Mesendoderm (in vitro differentiated cells): ENCODE results near the gene RNF113B. TPM values are rescaled to one million over a fixed set of nuclear protein-coding genes. Genes with fewer than 3 reads are reported as not detected.

ENCODE experiments used
- DNase-seq: peaks from one replicate; pipeline ENCODE4 v3.0.0; 2013
- H2AK5ac ChIP-seq: 2 replicates; pipeline ENCODE4 v1.6.1; 2013; ENCODE audit warnings: low read length, inconsistent platforms
- H2BK120ac ChIP-seq: 2 replicates; pipeline ENCODE4 v1.6.1; 2013; ENCODE audit warnings: low read depth, mild to moderate bottlenecking, low read length, moderate library complexity, mixed read lengths
- H2BK15ac ChIP-seq: replicated peaks from 2 replicates; pipeline ENCODE4 v1.6.1; 2013; ENCODE audit warnings: low read depth, mild to moderate bottlenecking, moderate library complexity
- H2BK5ac ChIP-seq: 2 replicates; pipeline ENCODE4 v1.6.1; 2013; ENCODE audit warnings: low read length, inconsistent platforms
- H3K18ac ChIP-seq: 2 replicates; pipeline ENCODE4 v1.6.1; 2013; ENCODE audit warnings: mild to moderate bottlenecking, low read length, mixed read lengths
- H3K23ac ChIP-seq: one replicate; pipeline ENCODE4 v1.6.1; 2013; ENCODE audit warnings: low read length
- H3K27ac ChIP-seq: 2 replicates; pipeline ENCODE4 v1.5.1; 2013; ENCODE audit warnings: low read depth, mild to moderate bottlenecking, inconsistent platforms, low read length, moderate library complexity
- H3K27me3 ChIP-seq: 2 replicates; pipeline ENCODE4 v1.6.1; 2013; ENCODE audit warnings: low read length, control low read depth, mild to moderate bottlenecking, inconsistent platforms; ENCODE audit not compliant: insufficient read depth, poor library complexity
- H3K36me3 ChIP-seq: 2 replicates; pipeline ENCODE4 v1.6.1; 2013; ENCODE audit warnings: low read length, inconsistent platforms; ENCODE audit not compliant: control insufficient read depth, insufficient read depth
- H3K4ac ChIP-seq: one replicate; pipeline ENCODE4 v1.6.1; 2013; ENCODE audit warnings: low read depth, mild to moderate bottlenecking, low read length, moderate library complexity
- H3K4me1 ChIP-seq: 2 replicates; pipeline ENCODE4 v1.6.1; 2013; ENCODE audit warnings: low read depth, low read length, inconsistent platforms; ENCODE audit not compliant: control insufficient read depth
- H3K4me2 ChIP-seq: 2 replicates; pipeline ENCODE4 v1.6.1; 2013; ENCODE audit warnings: low read length
- H3K4me3 ChIP-seq: 2 replicates; pipeline ENCODE4 v1.5.1; 2013; ENCODE audit warnings: mild to moderate bottlenecking, low read length
- H3K56ac ChIP-seq: one replicate; pipeline ENCODE4 v1.6.1; 2013; ENCODE audit warnings: low read length
- H3K79me1 ChIP-seq: 2 replicates; pipeline ENCODE4 v1.6.1; 2013; ENCODE audit warnings: low read length, inconsistent platforms
- H3K79me2 ChIP-seq: 2 replicates; pipeline ENCODE4 v1.6.1; 2013; ENCODE audit warnings: mild to moderate bottlenecking, low read length; ENCODE audit not compliant: control insufficient read depth, insufficient read depth
- H3K9ac ChIP-seq: 2 replicates; pipeline ENCODE4 v1.6.1; 2013; ENCODE audit warnings: low read length, inconsistent platforms
- H4K5ac ChIP-seq: one replicate; pipeline ENCODE4 v1.6.1; 2013; ENCODE audit warnings: low read length
- H4K8ac ChIP-seq: one replicate; pipeline ENCODE4 v1.6.1; 2013; ENCODE audit warnings: low read depth, mild to moderate bottlenecking, control low read depth, low read length, moderate library complexity
- WGBS: extraction: QIAGEN DNeasy Blood & Tissue Kit; methylation state at CpG from one replicate; pipeline ENCODE4 v1.1.7; 2013; ENCODE audit warnings: low lambda C conversion rate, missing lambda C conversion rate; ENCODE audit not compliant: insufficient coverage; ENCODE audit errors: extremely low coverage; 5-methylcytosine and 5-hydroxymethylcytosine counted together
- polyA plus RNA-seq, 2 experiments: library from polyadenylated mRNA; stranded (reverse); fragments of 200-250 nt; gene quantifications; one replicate each; pipeline ENCODE4 v1.2.3, GENCODE V29; 2013

Gene RNF113B
- polyA plus RNA-seq (2013, experiment 1 of 2): not detected
- not detected for polyA plus RNA-seq (2013, experiment 2 of 2)

GRCh38 chr13:98176777-98177608 is at the start of gene RNF113B:
Gene RNF113B (minus strand): TSS chr13:98177269. CDS start chr13:98177236, 33 bp downstream.
- no peaks in the 10 kb centered on the region for H3K27me3 ChIP-seq
- DNase-seq: no peak
- peaks cover 29% of the 10 kb centered on the region for H3K4me1 ChIP-seq
- H3K56ac ChIP-seq: no peak within 1 kb of the TSS
- H3K9ac ChIP-seq: no peak within 1 kb of the TSS
- H3K23ac ChIP-seq: peak within 1 kb of the TSS; percentile 30
- H4K8ac ChIP-seq: no peak within 1 kb of the TSS
- H2BK120ac ChIP-seq: no peak within 1 kb of the TSS
- no CpG with 5 or more reads among the region's 58 CpGs for WGBS
- peaks cover 55% of the 10 kb centered on the region for H3K79me2 ChIP-seq
- H3K4me3 ChIP-seq: no peak within 1 kb of the TSS
- no peak within 1 kb of the TSS for H3K18ac ChIP-seq
- H3K4me2 ChIP-seq: no peak within 1 kb of the TSS
- no peaks in the 10 kb centered on the region for H3K36me3 ChIP-seq
- peak within 1 kb of the TSS; percentile 17 for H3K27ac ChIP-seq
- peaks cover 28% of the 10 kb centered on the region for H3K79me1 ChIP-seq
- no peak within 1 kb of the TSS for H2AK5ac ChIP-seq
- no peak within 1 kb of the TSS for H3K4ac ChIP-seq
- no peak within 1 kb of the TSS for H4K5ac ChIP-seq
- H2BK15ac ChIP-seq: no peak within 1 kb of the TSS
- H2BK5ac ChIP-seq: no peak within 1 kb of the TSS

DNA sequence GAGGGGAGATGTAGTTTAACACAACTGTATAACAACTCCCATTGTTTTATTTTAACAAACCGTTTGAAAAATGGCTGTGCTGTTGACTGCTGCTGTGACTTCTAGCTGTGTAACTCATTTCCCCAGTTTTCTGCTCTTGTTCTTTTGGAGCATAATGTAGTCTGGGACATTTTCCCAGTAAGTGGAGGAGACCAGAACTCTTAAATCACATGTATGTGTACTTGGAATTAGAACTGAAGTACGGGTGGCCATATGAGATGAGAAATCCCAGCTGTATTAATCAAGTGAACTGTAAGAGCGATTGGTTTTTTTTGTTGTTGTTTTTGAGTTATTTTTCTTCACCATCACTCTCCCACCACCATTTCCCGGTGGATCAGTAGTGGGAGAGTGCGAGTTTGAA is 49.4 kb upstream of the RNF113B start:
- no peak overlapping the region for H4K5ac ChIP-seq
- H3K27me3 ChIP-seq: no peaks in the 10 kb centered on the region
- H3K56ac ChIP-seq: no peak overlapping the region
- H3K79me2 ChIP-seq: peaks cover 2% of the 10 kb centered on the region
- no peak overlapping the region for H2BK120ac ChIP-seq
- H2BK5ac ChIP-seq: no peak overlapping the region
- H3K23ac ChIP-seq: no peak overlapping the region
- no peak overlapping the region for H3K27ac ChIP-seq
- no peak overlapping the region for H2BK15ac ChIP-seq
- H4K8ac ChIP-seq: no peak overlapping the region
- no peak overlapping the region for H3K4me3 ChIP-seq
- no peak overlapping the region for H3K4ac ChIP-seq
- no peak overlapping the region for H3K4me2 ChIP-seq
- H3K9ac ChIP-seq: no peak overlapping the region
- H2AK5ac ChIP-seq: no peak overlapping the region
- WGBS: no CpG with 5 or more reads among the region's 5 CpGs
- H3K4me1 ChIP-seq: no peaks in the 10 kb centered on the region
- no peak for DNase-seq
- no peak overlapping the region for H3K18ac ChIP-seq
- H3K36me3 ChIP-seq: no peaks in the 10 kb centered on the region
- H3K79me1 ChIP-seq: peaks cover 14% of the 10 kb centered on the region

- Histone ChIP-seq H2BK5ac (no peak overlapping the region), H3K27me3 (no peaks in the 10 kb centered on the region), H3K4me3 (no peak overlapping the region), H3K79me2 (peaks cover 6% of the 10 kb centered on the region), H3K23ac (no peak overlapping the region), H3K4me2 (no peak overlapping the region), H3K36me3 (no peaks in the 10 kb centered on the region), H3K4ac (no peak overlapping the region), H2AK5ac (no peak overlapping the region), H3K18ac (no peak overlapping the region), H3K79me1 (peaks cover 17% of the 10 kb centered on the region), H4K8ac (no peak overlapping the region), H3K56ac (no peak overlapping the region), H3K4me1 (no peaks in the 10 kb centered on the region), H4K5ac (no peak overlapping the region), H3K27ac (no peak overlapping the region), H3K9ac (no peak overlapping the region), H2BK120ac (no peak overlapping the region), H2BK15ac (no peak overlapping the region)
- no peak for DNase-seq
- WGBS: no CpG with 5 or more reads among the region's 20 CpGs
Measured at GRCh38 chr13:98225036-98225940, 48.2 kb upstream of the RNF113B start.

GRCh38 chr13:98224557-98224956 is 47.5 kb upstream of the RNF113B start:
- WGBS: no CpG with 5 or more reads among the region's 5 CpGs
- H4K5ac ChIP-seq: no peak overlapping the region
- no peak overlapping the region for H3K18ac ChIP-seq
- no peak overlapping the region for H2AK5ac ChIP-seq
- no peak overlapping the region for H2BK120ac ChIP-seq
- no peak overlapping the region for H2BK5ac ChIP-seq
- peaks cover 17% of the 10 kb centered on the region for H3K79me1 ChIP-seq
- no peak overlapping the region for H3K9ac ChIP-seq
- H2BK15ac ChIP-seq: no peak overlapping the region
- no peak overlapping the region for H3K4ac ChIP-seq
- H3K79me2 ChIP-seq: peaks cover 6% of the 10 kb centered on the region
- DNase-seq: no peak
- H3K27me3 ChIP-seq: no peaks in the 10 kb centered on the region
- H3K36me3 ChIP-seq: no peaks in the 10 kb centered on the region
- H3K4me2 ChIP-seq: no peak overlapping the region
- no peaks in the 10 kb centered on the region for H3K4me1 ChIP-seq
- H3K27ac ChIP-seq: no peak overlapping the region
- H3K56ac ChIP-seq: no peak overlapping the region
- no peak overlapping the region for H3K4me3 ChIP-seq
- H3K23ac ChIP-seq: no peak overlapping the region
- H4K8ac ChIP-seq: no peak overlapping the region

DNA sequence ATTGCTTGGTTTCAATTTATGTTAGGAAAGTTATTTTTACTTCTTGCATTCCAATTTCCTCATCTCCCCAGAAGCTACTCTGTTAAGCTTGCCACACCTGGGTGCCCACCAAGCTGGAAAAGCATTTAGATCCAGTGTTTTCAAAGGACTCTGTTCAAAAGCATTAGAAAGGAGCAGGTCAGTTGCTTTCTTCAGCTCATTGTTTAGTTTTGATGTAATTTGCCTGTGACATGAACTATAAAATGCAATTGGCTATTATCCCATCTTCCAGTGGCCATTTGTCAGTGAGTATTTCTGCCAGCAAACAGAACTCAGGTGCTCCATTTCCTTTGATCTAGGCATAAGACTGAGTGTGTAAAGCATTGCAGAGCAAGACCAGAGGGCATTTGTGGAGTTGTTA is 46.7 kb upstream of the RNF113B start:
- H3K79me1 ChIP-seq: peaks cover 19% of the 10 kb centered on the region
- DNase-seq: no peak
- no peak overlapping the region for H3K9ac ChIP-seq
- no peak overlapping the region for H3K56ac ChIP-seq
- no peak overlapping the region for H3K4me2 ChIP-seq
- H4K8ac ChIP-seq: no peak overlapping the region
- no peak overlapping the region for H3K27ac ChIP-seq
- H3K27me3 ChIP-seq: no peaks in the 10 kb centered on the region
- no peak overlapping the region for H3K4me3 ChIP-seq
- H3K18ac ChIP-seq: no peak overlapping the region
- H3K4ac ChIP-seq: no peak overlapping the region
- H2AK5ac ChIP-seq: no peak overlapping the region
- no peaks in the 10 kb centered on the region for H3K4me1 ChIP-seq
- H3K23ac ChIP-seq: no peak overlapping the region
- no peaks in the 10 kb centered on the region for H3K36me3 ChIP-seq
- no peak overlapping the region for H4K5ac ChIP-seq
- H2BK15ac ChIP-seq: no peak overlapping the region
- H2BK5ac ChIP-seq: no peak overlapping the region
- H2BK120ac ChIP-seq: no peak overlapping the region
- peaks cover 8% of the 10 kb centered on the region for H3K79me2 ChIP-seq
